GM21360 (cell line): Measurements from ENCODE around the gene KCNC1.

Experiments
- ATAC-seq: cut with Tn5 transposase; IDR thresholded peaks from one replicate; pipeline ENCODE4 v1.9.1; 2021; ENCODE audit warnings: mild to moderate bottlenecking, moderate library complexity; ENCODE audit not compliant: unreplicated experiment

KCNC1 gene

GRCh38 chr11:17734418-17734911 lies at the start of gene KCNC1:
Gene KCNC1 (plus strand): TSS chr11:17734781. CDS start chr11:17736003, 1,222 bp downstream.
- ATAC-seq: no peak

GRCh38 chr11:17686231-17686980 lies 48.2 kb upstream of the KCNC1 start:
- no peak for ATAC-seq

- ATAC-seq: no peak
Measured at GRCh38 chr11:17687946-17688670, 46.5 kb upstream of the KCNC1 start.

- ATAC-seq: no peak
Measured at GRCh38 chr11:17691550-17691949, 43.0 kb upstream of the KCNC1 start.

GRCh38 chr11:17691976-17692375 lies 42.6 kb upstream of the KCNC1 start:
- no peak for ATAC-seq

- ATAC-seq: no peak
Measured at GRCh38 chr11:17692931-17693330, 41.6 kb upstream of the KCNC1 start.

- no peak for ATAC-seq
Measured at GRCh38 chr11:17693531-17693930, 41.0 kb upstream of the KCNC1 start.

- ATAC-seq: no peak
Measured at GRCh38 chr11:17694494-17695110, 40.0 kb upstream of the KCNC1 start.

GRCh38 chr11:17695454-17696441 lies 38.8 kb upstream of the KCNC1 start:
- no peak for ATAC-seq

- ATAC-seq: no peak
Measured at GRCh38 chr11:17696741-17697140, 37.8 kb upstream of the KCNC1 start.

- ATAC-seq: no peak
Measured at GRCh38 chr11:17697175-17697949, 37.2 kb upstream of the KCNC1 start.

GRCh38 chr11:17699147-17700114 lies 35.1 kb upstream of the KCNC1 start:
- ATAC-seq: no peak

GRCh38 chr11:17700991-17701390 lies 33.6 kb upstream of the KCNC1 start:
- ATAC-seq: no peak

GRCh38 chr11:17702876-17703275 lies 31.7 kb upstream of the KCNC1 start:
- ATAC-seq: no peak

- peak; percentile 71 for ATAC-seq
Measured at GRCh38 chr11:17703951-17704350, 30.6 kb upstream of the KCNC1 start.

- no peak for ATAC-seq
Measured at GRCh38 chr11:17707830-17708229, 26.8 kb upstream of the KCNC1 start.

- ATAC-seq: no peak
Measured at GRCh38 chr11:17711836-17712235, 22.7 kb upstream of the KCNC1 start.

- ATAC-seq: no peak
Measured at GRCh38 chr11:17713851-17714250, 20.7 kb upstream of the KCNC1 start.
